ENCODE results near the gene SNORC.

DNA sequence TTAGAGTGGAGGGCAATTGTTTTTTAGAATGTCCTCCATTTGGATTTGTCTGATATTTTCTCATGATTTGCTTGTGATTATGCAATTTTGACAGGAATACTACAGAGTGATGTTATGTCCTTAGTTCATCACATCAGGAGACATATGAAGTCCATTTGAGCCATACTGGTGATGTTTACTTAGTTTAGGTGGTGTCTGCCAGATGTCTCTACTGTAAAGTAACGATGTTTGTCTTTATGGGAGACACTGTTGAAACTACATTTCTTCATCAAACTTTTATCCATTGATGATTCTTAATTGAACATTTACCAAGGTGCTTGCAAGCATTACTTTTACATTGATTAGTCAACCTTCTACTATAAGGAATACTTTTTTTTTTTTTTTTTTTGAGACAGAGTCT, 4.9 kb upstream of the SNORC start:
- TF ChIP-seq, protein P1, sequence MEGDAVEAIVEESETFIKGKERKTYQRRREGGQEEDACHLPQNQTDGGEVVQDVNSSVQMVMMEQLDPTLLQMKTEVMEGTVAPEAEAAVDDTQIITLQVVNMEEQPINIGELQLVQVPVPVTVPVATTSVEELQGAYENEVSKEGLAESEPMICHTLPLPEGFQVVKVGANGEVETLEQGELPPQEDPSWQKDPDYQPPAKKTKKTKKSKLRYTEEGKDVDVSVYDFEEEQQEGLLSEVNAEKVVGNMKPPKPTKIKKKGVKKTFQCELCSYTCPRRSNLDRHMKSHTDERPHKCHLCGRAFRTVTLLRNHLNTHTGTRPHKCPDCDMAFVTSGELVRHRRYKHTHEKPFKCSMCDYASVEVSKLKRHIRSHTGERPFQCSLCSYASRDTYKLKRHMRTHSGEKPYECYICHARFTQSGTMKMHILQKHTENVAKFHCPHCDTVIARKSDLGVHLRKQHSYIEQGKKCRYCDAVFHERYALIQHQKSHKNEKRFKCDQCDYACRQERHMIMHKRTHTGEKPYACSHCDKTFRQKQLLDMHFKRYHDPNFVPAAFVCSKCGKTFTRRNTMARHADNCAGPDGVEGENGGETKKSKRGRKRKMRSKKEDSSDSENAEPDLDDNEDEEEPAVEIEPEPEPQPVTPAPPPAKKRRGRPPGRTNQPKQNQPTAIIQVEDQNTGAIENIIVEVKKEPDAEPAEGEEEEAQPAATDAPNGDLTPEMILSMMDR (IDR thresholded peaks at IDR 0.05; ENCODE audit: low read depth, low read length, poor library complexity, severe bottlenecking) = no peak
- TF ChIP-seq EZH2phosphoT487 (IDR thresholded peaks at IDR 0.05; ENCODE audit: borderline replicate concordance, low read length) = no peak

All from DOHH2 (cell line).